ENCODE measurements around the gene PHYKPL.
A peak's percentile ranks its signal among the peaks of the same experiment; 100 is the strongest.

DNA sequence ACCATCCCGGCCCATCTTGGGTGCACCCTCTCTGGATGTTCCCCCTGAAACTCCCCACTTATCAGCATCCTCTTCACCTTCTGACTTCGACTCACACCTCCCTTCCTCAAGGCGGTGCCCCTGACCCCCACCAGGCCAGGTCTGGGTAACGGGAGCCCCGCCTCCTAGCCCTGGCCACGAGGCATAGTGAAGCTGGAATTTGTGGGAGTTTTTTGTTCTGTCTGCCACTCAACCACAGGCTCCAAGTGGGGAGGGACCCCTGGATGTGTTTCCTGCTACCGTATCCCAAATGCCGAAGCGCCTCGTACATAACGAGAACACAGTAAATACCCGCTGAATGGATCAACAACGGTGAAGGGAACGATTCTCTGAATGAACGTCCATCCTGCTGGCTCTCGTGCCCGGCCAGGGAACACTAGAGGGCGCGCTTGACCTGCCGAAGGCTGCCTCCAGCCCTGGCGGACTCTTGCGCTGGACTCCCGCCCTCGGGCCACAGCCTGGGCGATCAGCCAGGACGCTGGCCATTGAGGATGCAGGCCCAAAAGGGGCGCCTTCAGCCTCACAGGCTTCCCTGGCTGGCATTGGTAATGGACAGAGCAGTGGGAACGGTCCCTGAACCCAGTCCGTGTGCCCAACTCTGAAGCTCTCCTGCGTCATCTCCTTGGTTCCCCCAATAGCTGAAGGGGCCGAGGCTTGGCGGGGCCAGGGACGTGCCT is 47.3 kb upstream of the PHYKPL start:
- TF ChIP-seq, protein P1, sequence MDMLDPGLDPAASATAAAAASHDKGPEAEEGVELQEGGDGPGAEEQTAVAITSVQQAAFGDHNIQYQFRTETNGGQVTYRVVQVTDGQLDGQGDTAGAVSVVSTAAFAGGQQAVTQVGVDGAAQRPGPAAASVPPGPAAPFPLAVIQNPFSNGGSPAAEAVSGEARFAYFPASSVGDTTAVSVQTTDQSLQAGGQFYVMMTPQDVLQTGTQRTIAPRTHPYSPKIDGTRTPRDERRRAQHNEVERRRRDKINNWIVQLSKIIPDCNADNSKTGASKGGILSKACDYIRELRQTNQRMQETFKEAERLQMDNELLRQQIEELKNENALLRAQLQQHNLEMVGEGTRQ (IDR thresholded peaks at IDR 0.05; ENCODE audit: low read depth, low read length), result no peak
- TF ChIP-seq, protein P1 (CRISPR knock-in tag; IDR thresholded peaks at IDR 0.05; ENCODE audit: borderline replicate concordance), result no peak
- TF ChIP-seq KDM4B (CRISPR knock-in tag; IDR thresholded peaks at IDR 0.05), result no peak
- no peak for TF ChIP-seq HNRNPH1 (optimal IDR thresholded peaks at IDR 0.05; ENCODE audit: low read depth, low read length)
- TF ChIP-seq CHD2 (IDR thresholded peaks at IDR 0.05; ENCODE audit: low read depth, low read length), result no peak
- 0 out of 2 replicates have a peak, but pooled peaks have one; percentile 17 for TF ChIP-seq JUN (CRISPR knock-in tag; IDR thresholded peaks at IDR 0.05)
- no peak for TF ChIP-seq MTA3 (CRISPR knock-in tag; IDR thresholded peaks at IDR 0.05)
- TF ChIP-seq ZNF101 (CRISPR knock-in tag; IDR thresholded peaks at IDR 0.05; ENCODE audit: borderline replicate concordance, low read depth), result no peak
- TF ChIP-seq, protein P2, sequence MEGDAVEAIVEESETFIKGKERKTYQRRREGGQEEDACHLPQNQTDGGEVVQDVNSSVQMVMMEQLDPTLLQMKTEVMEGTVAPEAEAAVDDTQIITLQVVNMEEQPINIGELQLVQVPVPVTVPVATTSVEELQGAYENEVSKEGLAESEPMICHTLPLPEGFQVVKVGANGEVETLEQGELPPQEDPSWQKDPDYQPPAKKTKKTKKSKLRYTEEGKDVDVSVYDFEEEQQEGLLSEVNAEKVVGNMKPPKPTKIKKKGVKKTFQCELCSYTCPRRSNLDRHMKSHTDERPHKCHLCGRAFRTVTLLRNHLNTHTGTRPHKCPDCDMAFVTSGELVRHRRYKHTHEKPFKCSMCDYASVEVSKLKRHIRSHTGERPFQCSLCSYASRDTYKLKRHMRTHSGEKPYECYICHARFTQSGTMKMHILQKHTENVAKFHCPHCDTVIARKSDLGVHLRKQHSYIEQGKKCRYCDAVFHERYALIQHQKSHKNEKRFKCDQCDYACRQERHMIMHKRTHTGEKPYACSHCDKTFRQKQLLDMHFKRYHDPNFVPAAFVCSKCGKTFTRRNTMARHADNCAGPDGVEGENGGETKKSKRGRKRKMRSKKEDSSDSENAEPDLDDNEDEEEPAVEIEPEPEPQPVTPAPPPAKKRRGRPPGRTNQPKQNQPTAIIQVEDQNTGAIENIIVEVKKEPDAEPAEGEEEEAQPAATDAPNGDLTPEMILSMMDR (CRISPR knock-in tag; IDR thresholded peaks at IDR 0.05), result peak; percentile 99
- TF ChIP-seq ARNT (IDR thresholded peaks at IDR 0.05), result no peak
